ENCODE measurements around the gene ELAPOR1. TPM values are rescaled to one million over a fixed set of nuclear protein-coding genes. Genes with fewer than 3 reads are reported as not detected.

The ELAPOR1 gene
- 10 to 100 TPM; 14.7 to 49.3 (median 24.4) TPM for total RNA-seq

DNA sequence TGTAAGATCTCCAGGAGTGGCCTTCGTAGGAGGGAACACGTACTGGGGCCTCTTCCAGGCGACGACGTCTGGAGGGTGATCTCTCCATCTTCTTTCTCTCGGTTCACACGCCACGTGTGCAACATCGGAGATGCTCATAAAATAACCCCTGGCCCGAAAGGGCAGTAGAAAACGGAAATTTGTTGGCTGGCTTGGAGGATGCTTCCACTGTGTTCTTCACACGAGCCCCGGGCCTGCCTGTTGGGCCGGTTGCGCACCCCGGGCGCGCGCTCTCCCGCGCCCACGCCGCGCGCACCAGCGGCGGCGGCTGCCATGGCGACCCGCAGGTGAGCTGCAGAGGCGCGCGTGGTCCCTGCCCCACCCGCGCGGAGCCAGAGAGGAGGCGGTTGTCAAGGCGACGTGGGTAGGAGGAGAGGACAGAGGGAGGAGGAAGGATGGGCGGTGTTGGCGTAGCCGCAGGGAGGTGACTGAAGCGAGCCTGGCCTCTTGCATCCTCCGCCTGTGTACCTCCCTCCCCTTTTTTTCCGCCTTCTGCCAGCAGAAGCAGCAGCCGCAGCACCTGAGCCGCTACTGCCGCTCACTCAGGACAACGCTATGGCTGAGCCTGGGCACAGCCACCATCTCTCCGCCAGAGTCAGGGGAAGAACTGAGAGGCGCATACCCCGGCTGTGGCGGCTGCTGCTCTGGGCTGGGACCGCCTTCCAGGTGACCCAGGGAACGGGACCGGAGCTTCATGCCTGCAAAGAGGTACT lies at the start of gene ELAPOR1:
Gene ELAPOR1 (plus strand): TSS at position 526 of the 752 bp plus-strand sequence. CDS start 69 bp downstream, at position 595.
- Histone ChIP-seq H3K36me3 (no peaks in the 10 kb centered on the region), H3K4me3 (peak within 1 kb of the TSS in 3 of 4 donors; percentile 34 to 46 (median 44)), H3K4me1 (peaks cover 16 to 27% (median 19%) of the 10 kb centered on the region in 4 donors), H3K9me3 (no peaks in the 10 kb centered on the region), H3K27ac (no peak within 1 kb of the TSS), H3K27me3 (peaks cover 0 to 10% (median 4%) of the 10 kb centered on the region in 4 donors)
- TF ChIP-seq EP300 (IDR thresholded peaks at IDR 0.05) (no peak), POLR2A (IDR thresholded peaks at IDR 0.05) (peak in 1 of 4 donors; percentile 23), POLR2AphosphoS5 (IDR thresholded peaks at IDR 0.05) (no peak)
- TF ChIP-seq, protein P1, sequence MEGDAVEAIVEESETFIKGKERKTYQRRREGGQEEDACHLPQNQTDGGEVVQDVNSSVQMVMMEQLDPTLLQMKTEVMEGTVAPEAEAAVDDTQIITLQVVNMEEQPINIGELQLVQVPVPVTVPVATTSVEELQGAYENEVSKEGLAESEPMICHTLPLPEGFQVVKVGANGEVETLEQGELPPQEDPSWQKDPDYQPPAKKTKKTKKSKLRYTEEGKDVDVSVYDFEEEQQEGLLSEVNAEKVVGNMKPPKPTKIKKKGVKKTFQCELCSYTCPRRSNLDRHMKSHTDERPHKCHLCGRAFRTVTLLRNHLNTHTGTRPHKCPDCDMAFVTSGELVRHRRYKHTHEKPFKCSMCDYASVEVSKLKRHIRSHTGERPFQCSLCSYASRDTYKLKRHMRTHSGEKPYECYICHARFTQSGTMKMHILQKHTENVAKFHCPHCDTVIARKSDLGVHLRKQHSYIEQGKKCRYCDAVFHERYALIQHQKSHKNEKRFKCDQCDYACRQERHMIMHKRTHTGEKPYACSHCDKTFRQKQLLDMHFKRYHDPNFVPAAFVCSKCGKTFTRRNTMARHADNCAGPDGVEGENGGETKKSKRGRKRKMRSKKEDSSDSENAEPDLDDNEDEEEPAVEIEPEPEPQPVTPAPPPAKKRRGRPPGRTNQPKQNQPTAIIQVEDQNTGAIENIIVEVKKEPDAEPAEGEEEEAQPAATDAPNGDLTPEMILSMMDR (IDR thresholded peaks at IDR 0.05), result no peak
- peak; percentile 49 to 51 for ATAC-seq (ENCODE audit: low FRiP score in 2 of 2)
- peak; percentile 71 to 89 for DNase-seq
- 2% methylated on average over 40 to 54 of the region's 56 CpGs for WGBS, 2 donors

DNA sequence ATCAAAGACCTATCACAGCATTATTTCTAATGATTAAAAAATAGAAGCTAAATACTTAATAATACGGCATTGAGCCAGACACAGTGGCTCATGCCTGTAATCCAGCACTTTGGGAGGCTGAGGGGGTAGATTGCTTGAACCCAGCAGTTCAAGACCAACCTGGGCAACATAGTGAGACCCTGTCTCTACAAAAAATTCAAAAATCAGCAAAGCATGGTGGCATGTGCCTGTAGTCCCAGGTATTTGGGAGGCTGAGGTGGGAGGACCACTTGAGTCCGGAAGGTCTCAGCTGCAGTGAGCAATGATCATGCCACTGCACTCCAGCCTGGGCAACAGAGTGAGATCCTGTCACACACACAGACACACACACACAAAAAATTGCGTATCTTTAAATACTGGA lies 48.8 kb upstream of the ELAPOR1 start:
- H3K27ac ChIP-seq, result no peak overlapping the region
- DNase-seq, result no peak
- no peak for ATAC-seq (ENCODE audit: low FRiP score in 2 of 2)
- 92 to 97% methylated on average over 3 of the region's 3 CpGs for WGBS, 2 donors
- H3K36me3 ChIP-seq, result peaks cover 5 to 59% (median 29%) of the 10 kb centered on the region in 4 donors
- no peaks in the 10 kb centered on the region for H3K27me3 ChIP-seq
- no peaks in the 10 kb centered on the region for H3K9me3 ChIP-seq
- H3K4me1 ChIP-seq, result no peaks in the 10 kb centered on the region
- H3K4me3 ChIP-seq, result no peak overlapping the region
- TF ChIP-seq POLR2AphosphoS5 (IDR thresholded peaks at IDR 0.05), result no peak
- no peak for TF ChIP-seq POLR2A (IDR thresholded peaks at IDR 0.05)
- TF ChIP-seq, protein P1 (IDR thresholded peaks at IDR 0.05), result no peak
- TF ChIP-seq EP300 (IDR thresholded peaks at IDR 0.05), result no peak

DNA sequence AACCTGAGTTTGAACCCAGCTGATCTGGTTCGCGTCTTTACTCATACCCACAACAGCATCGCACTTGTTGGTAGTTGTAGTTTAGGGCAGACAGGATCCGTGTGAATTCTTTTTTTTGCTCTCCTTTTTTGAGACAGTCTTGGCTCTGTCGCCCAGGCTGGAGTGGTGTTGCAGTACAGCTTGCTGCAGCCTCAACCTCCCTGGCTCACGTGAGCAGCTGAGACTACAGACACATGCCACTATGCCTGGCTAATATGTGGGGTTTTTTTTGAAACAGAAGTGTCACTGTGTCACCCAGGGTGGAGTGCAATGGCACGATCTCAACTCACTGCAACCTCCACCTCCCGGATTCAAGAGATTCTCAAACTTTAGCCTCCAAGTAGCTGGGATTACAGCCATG lies 46.0 kb upstream of the ELAPOR1 start:
- H3K36me3 ChIP-seq, result peaks cover 5 to 63% (median 28%) of the 10 kb centered on the region in 4 donors
- 87 to 96% methylated on average over 8 of the region's 8 CpGs for WGBS, 2 donors
- no peak for DNase-seq

GRCh38 chr1:109069294-109069693 lies 44.6 kb upstream of the ELAPOR1 start:
- Histone ChIP-seq H3K4me3 (no peak overlapping the region), H3K27me3 (no peaks in the 10 kb centered on the region), H3K9me3 (no peaks in the 10 kb centered on the region), H3K36me3 (peaks cover 5 to 60% (median 26%) of the 10 kb centered on the region in 4 donors), H3K27ac (no peak overlapping the region), H3K4me1 (peaks cover 0 to under 1% (median 0%) of the 10 kb centered on the region in 4 donors)
- WGBS, 2 donors, result 88 to 93% methylated on average over 1 of the region's 1 CpG
- TF ChIP-seq POLR2A (IDR thresholded peaks at IDR 0.05), result no peak
- TF ChIP-seq EP300 (IDR thresholded peaks at IDR 0.05), result no peak
- TF ChIP-seq, protein P1 (IDR thresholded peaks at IDR 0.05), result no peak
- no peak for TF ChIP-seq POLR2AphosphoS5 (IDR thresholded peaks at IDR 0.05)
- no peak for ATAC-seq (ENCODE audit: low FRiP score in 2 of 2)
- DNase-seq, result no peak

More for the DNA sequence above, 46.0 kb upstream of the ELAPOR1 start:
- ATAC-seq (ENCODE audit: low FRiP score in 2 of 2), result no peak
- Histone ChIP-seq H3K9me3 (no peaks in the 10 kb centered on the region), H3K4me3 (no peak overlapping the region), H3K27me3 (no peaks in the 10 kb centered on the region), H3K4me1 (no peaks in the 10 kb centered on the region), H3K27ac (no peak overlapping the region)
- no peak for TF ChIP-seq EP300 (IDR thresholded peaks at IDR 0.05)
- TF ChIP-seq POLR2A (IDR thresholded peaks at IDR 0.05), result no peak

GRCh38 chr1:109075531-109076490 lies 38.1 kb upstream of the ELAPOR1 start, which contains the start of gene TAF13:
Gene TAF13, minus strand, starts transcription at chr1:109076003. Its CDS starts 56 bp downstream, at chr1:109075947.
- H3K9me3 ChIP-seq, result no peaks in the 10 kb centered on the region
- ATAC-seq (ENCODE audit: low FRiP score in 2 of 2) (peak; percentile 99 to 100), DNase-seq (peak; percentile 97)
- H3K4me1 ChIP-seq, result peaks cover 11 to 20% (median 14%) of the 10 kb centered on the region in 4 donors
- TF ChIP-seq, protein P1 (IDR thresholded peaks at IDR 0.05), result peak; percentile 23 to 81 (median 56)
- TF ChIP-seq EP300 (IDR thresholded peaks at IDR 0.05) (peak in 2 of 4 donors; percentile 38 to 89), POLR2AphosphoS5 (IDR thresholded peaks at IDR 0.05) (peak; percentile 99), POLR2A (IDR thresholded peaks at IDR 0.05) (peak; percentile 49 to 95 (median 87))
- H3K36me3 ChIP-seq, result peaks cover 0 to 15% (median 8%) of the 10 kb centered on the region in 4 donors
- WGBS, 2 donors, result 5 to 7% methylated on average over 38 to 39 of the region's 39 CpGs
- no peaks in the 10 kb centered on the region for H3K27me3 ChIP-seq
- H3K27ac ChIP-seq, result peak within 1 kb of the TSS; percentile 89 to 98 (median 92)
- H3K4me3 ChIP-seq, result peak within 1 kb of the TSS; percentile 63 to 67 (median 66)
